H9 (cell line): ENCODE measurements around the gene RTN4R. TPM values are rescaled to one million over a fixed set of nuclear protein-coding genes. Genes with fewer than 3 reads are reported as not detected.

ENCODE experiments used
- DNase-seq: peaks from one replicate; pipeline ENCODE4 v3.0.0-alpha.2; 2017
- H2AFZ ChIP-seq: one replicate; pipeline ENCODE4 v1.6.1; 2013; ENCODE audit warnings: mild to moderate bottlenecking, low read length, control low read depth, moderate library complexity
- H2AK5ac ChIP-seq: 2 replicates; pipeline ENCODE4 v1.6.1; 2013; ENCODE audit warnings: low read length, control low read depth, mixed read lengths; ENCODE audit not compliant: insufficient read length
- H2BK120ac ChIP-seq: one replicate; pipeline ENCODE4 v1.6.1; 2013; ENCODE audit warnings: low read depth, mild to moderate bottlenecking, low read length, control low read depth, inconsistent platforms; ENCODE audit not compliant: poor library complexity, severe bottlenecking
- H2BK12ac ChIP-seq: 2 replicates; pipeline ENCODE4 v1.6.1; 2013; ENCODE audit warnings: low read length, control low read depth, mixed read lengths, low read depth; ENCODE audit not compliant: insufficient read length
- H2BK15ac ChIP-seq: 2 replicates; pipeline ENCODE4 v1.6.1; 2013; ENCODE audit warnings: low read depth, low read length, control low read depth
- H2BK20ac ChIP-seq: one replicate; pipeline ENCODE4 v1.6.1; 2013; ENCODE audit warnings: low read depth, mild to moderate bottlenecking, low read length, control low read depth, inconsistent platforms; ENCODE audit not compliant: poor library complexity, severe bottlenecking
- H2BK5ac ChIP-seq: 2 replicates; pipeline ENCODE4 v1.6.1; 2013; ENCODE audit warnings: low read length, control low read depth, mixed read lengths; ENCODE audit not compliant: insufficient read length
- H3K14ac ChIP-seq: 2 replicates; pipeline ENCODE4 v1.6.1; 2013; ENCODE audit warnings: low read length, control low read depth; ENCODE audit not compliant: insufficient read depth
- H3K18ac ChIP-seq: 2 replicates; pipeline ENCODE4 v1.6.1; 2013; ENCODE audit warnings: low read depth, mild to moderate bottlenecking, mixed read lengths, low read length, control low read depth; ENCODE audit not compliant: insufficient read length
- H3K23ac ChIP-seq: 2 replicates; pipeline ENCODE4 v1.6.1; 2013; ENCODE audit warnings: low read length, control low read depth, mixed read lengths, low read depth; ENCODE audit not compliant: insufficient read length
- H3K23me2 ChIP-seq: 2 replicates; pipeline ENCODE4 v1.6.1; 2013; ENCODE audit warnings: low read depth, mild to moderate bottlenecking, mixed read lengths, low read length, control low read depth; ENCODE audit not compliant: insufficient read length, poor library complexity, severe bottlenecking
- H3K27ac ChIP-seq: 2 replicates; pipeline ENCODE4 v1.5.1; 2013; ENCODE audit warnings: low read length, control low read depth, mixed read lengths, low read depth; ENCODE audit not compliant: insufficient read length
- H3K27me3 ChIP-seq: 2 replicates; pipeline ENCODE4 v1.6.1; 2013; ENCODE audit warnings: low read length, control low read depth, inconsistent platforms; ENCODE audit not compliant: insufficient read depth
- H3K4ac ChIP-seq: 2 replicates; pipeline ENCODE4 v1.6.1; 2013; ENCODE audit warnings: low read depth, mild to moderate bottlenecking, control low read depth, inconsistent platforms, low read length, moderate library complexity
- H3K4me1 ChIP-seq: 2 replicates; pipeline ENCODE4 v1.6.1; 2013; ENCODE audit warnings: low read length, control low read depth, inconsistent platforms; ENCODE audit not compliant: insufficient read depth
- H3K4me2 ChIP-seq: 2 replicates; pipeline ENCODE4 v1.6.1; 2013; ENCODE audit warnings: low read length, control low read depth, mixed read lengths; ENCODE audit not compliant: insufficient read length, insufficient read depth
- H3K56ac ChIP-seq: 2 replicates; pipeline ENCODE4 v1.6.1; 2013; ENCODE audit warnings: low read depth, mild to moderate bottlenecking, mixed read lengths, low read length, control low read depth; ENCODE audit not compliant: insufficient read length
- H3K79me1 ChIP-seq: 2 replicates; pipeline ENCODE4 v1.6.1; 2013; ENCODE audit warnings: low read depth, mild to moderate bottlenecking, moderate library complexity, low read length, control low read depth, inconsistent platforms; ENCODE audit not compliant: insufficient read depth, poor library complexity, severe bottlenecking
- H3K79me2 ChIP-seq: 2 replicates; pipeline ENCODE4 v1.6.1; 2013; ENCODE audit warnings: low read length, control low read depth, inconsistent platforms; ENCODE audit not compliant: insufficient read depth
- H3K9ac ChIP-seq: 2 replicates; pipeline ENCODE4 v1.6.1; 2013; ENCODE audit warnings: low read length, control low read depth, mixed read lengths; ENCODE audit not compliant: insufficient read length; ENCODE audit errors: extremely low read depth
- H3K9me3 ChIP-seq: one replicate; pipeline ENCODE4 v1.6.1; 2013; ENCODE audit warnings: low read depth, low read length, inconsistent platforms; ENCODE audit not compliant: control insufficient read depth
- H3T11ph ChIP-seq: one replicate; pipeline ENCODE4 v1.6.1; 2013; ENCODE audit warnings: mild to moderate bottlenecking, low read length, control low read depth, inconsistent platforms
- H4K20me1 ChIP-seq: one replicate; pipeline ENCODE4 v1.6.1; 2013; ENCODE audit not compliant: control insufficient read depth, insufficient read length, insufficient read depth
- H4K5ac ChIP-seq: 2 replicates; pipeline ENCODE4 v1.6.1; 2013; ENCODE audit warnings: low read depth, mild to moderate bottlenecking, mixed read lengths, low read length, control low read depth; ENCODE audit not compliant: insufficient read length
- H4K8ac ChIP-seq: replicated peaks from 2 replicates; pipeline ENCODE4 v1.6.1; 2013; ENCODE audit warnings: low read length, control low read depth, mixed read lengths, low read depth; ENCODE audit not compliant: insufficient read length
- H4K91ac ChIP-seq: 2 replicates; pipeline ENCODE4 v1.6.1; 2013; ENCODE audit warnings: low read depth, mild to moderate bottlenecking, moderate library complexity, mixed read lengths, low read length, control low read depth; ENCODE audit not compliant: insufficient read length
- H3K27ac Mint-ChIP-seq, 3 experiments: 2 replicates in 2 of 3; 3 replicates in 1 of 3; pipeline ENCODE4 v1.8.0; 2020 to 2021; ENCODE audit warnings: mixed read lengths in 3 of 3, mild to moderate bottlenecking in 1 of 3, moderate library complexity in 1 of 3
- H3K27me3 Mint-ChIP-seq: 2 replicates; pipeline ENCODE4 v1.8.0; 2021; ENCODE audit warnings: low read depth, mild to moderate bottlenecking, moderate library complexity, mixed read lengths
- H3K36me3 Mint-ChIP-seq, 3 experiments: 2 replicates in 2 of 3; 3 replicates in 1 of 3; pipeline ENCODE4 v1.8.0; 2020 to 2021; ENCODE audit warnings: low read depth in 3 of 3, mixed read lengths in 3 of 3; ENCODE audit not compliant: insufficient read depth in 1 of 3
- H3K4me1 Mint-ChIP-seq, 2 experiments: 2 replicates each; pipeline ENCODE4 v1.8.0; 2020; ENCODE audit warnings: mixed read lengths in 2 of 2
- H3K4me3 Mint-ChIP-seq, 2 experiments: 2 replicates in 1 of 2; 3 replicates in 1 of 2; pipeline ENCODE4 v1.8.0; 2020 to 2021; ENCODE audit warnings: mild to moderate bottlenecking in 2 of 2, mixed read lengths in 2 of 2, moderate library complexity in 1 of 2
- H3K9me3 Mint-ChIP-seq, 2 experiments: 2 replicates in 1 of 2; 3 replicates in 1 of 2; pipeline ENCODE4 v1.8.0; 2020; ENCODE audit warnings: mild to moderate bottlenecking in 2 of 2, mixed read lengths in 2 of 2, moderate library complexity in 1 of 2
- WGBS: extraction: QIAGEN DNeasy Blood & Tissue Kit; methylation state at CpG from one replicate; pipeline ENCODE4 v1.1.7; 2013; ENCODE audit warnings: missing lambda C conversion rate, low lambda C conversion rate, mixed read lengths; ENCODE audit not compliant: insufficient read length; ENCODE audit errors: extremely low coverage; 5-methylcytosine and 5-hydroxymethylcytosine counted together
- total RNA-seq: library from RNA; stranded (reverse); gene quantifications from 2 replicates; pipeline ENCODE4 v1.2.1, GENCODE V29; 2021
- TF ChIP-seq, protein P1 (sequence below): fragments of 200-600 bp; sonication (generic); conservative IDR thresholded peaks from 3 replicates; pipeline ENCODE4 v1.8.0; 2021; ENCODE audit warnings: antibody characterized with exemption, mild to moderate bottlenecking

The RTN4R gene
- total RNA-seq, 1 experiment from 2014 or later = 19.0 TPM

DNA sequence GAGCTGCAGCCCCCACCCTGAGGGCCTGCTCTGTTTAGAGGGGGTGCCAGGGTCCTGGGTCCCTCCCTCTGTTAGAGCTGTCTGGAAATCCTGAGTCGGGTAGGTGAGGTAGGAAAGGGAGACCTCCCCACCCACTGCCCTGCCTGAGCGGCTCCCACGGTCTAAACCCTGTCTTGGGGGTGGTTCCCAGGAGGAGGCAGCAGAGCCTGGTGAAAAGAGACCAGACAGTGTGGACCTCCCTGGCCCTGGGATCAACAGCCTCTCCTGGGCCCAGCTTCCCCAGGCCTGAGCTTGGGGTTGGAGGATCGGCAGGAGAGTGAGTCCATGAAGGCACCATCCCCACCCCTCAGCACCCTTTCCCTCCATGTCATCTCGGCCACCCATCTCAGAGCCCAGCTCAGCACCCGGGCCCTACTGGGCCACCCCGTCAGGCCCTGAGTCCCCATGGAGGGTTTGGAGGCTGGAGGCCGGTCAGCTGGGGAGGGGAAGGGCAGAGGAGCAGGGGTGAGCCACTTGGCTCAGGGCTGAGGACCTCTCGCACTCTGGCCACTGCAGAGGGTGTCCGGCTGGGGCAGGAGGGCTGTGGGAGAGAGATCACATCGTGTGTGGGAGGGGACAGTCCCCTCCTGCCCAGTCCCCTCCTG lies 37.2 kb downstream of the RTN4R start:
- TF ChIP-seq, protein P1, sequence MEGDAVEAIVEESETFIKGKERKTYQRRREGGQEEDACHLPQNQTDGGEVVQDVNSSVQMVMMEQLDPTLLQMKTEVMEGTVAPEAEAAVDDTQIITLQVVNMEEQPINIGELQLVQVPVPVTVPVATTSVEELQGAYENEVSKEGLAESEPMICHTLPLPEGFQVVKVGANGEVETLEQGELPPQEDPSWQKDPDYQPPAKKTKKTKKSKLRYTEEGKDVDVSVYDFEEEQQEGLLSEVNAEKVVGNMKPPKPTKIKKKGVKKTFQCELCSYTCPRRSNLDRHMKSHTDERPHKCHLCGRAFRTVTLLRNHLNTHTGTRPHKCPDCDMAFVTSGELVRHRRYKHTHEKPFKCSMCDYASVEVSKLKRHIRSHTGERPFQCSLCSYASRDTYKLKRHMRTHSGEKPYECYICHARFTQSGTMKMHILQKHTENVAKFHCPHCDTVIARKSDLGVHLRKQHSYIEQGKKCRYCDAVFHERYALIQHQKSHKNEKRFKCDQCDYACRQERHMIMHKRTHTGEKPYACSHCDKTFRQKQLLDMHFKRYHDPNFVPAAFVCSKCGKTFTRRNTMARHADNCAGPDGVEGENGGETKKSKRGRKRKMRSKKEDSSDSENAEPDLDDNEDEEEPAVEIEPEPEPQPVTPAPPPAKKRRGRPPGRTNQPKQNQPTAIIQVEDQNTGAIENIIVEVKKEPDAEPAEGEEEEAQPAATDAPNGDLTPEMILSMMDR = no peak
- H3K9ac ChIP-seq = no peak overlapping the region
- no peak overlapping the region for H3K4ac ChIP-seq
- H3K27me3 ChIP-seq = no peaks in the 10 kb centered on the region
- no peak overlapping the region for H3K4me2 ChIP-seq
- no peak overlapping the region for H3K18ac ChIP-seq
- H4K20me1 ChIP-seq = no peaks in the 10 kb centered on the region
- no peak overlapping the region for H2BK12ac ChIP-seq
- no peak overlapping the region for H3K56ac ChIP-seq
- no peak overlapping the region for H4K5ac ChIP-seq
- Mint-ChIP-seq H3K9me3 (no peaks in the 10 kb centered on the region), H3K36me3 (no peaks in the 10 kb centered on the region), H3K27me3 (no peaks in the 10 kb centered on the region), H3K4me1 (peaks cover 0 to 2% of the 10 kb centered on the region in 2 experiments; a peak in 2 of 4 replicates), H3K4me3 (no peak overlapping the region), H3K27ac (no peak overlapping the region)
- no peak overlapping the region for H3K23ac ChIP-seq
- no peak overlapping the region for H2AK5ac ChIP-seq
- H3K23me2 ChIP-seq = no peaks in the 10 kb centered on the region
- no peaks in the 10 kb centered on the region for H3K9me3 ChIP-seq
- H2BK120ac ChIP-seq = no peak overlapping the region
- H3K27ac ChIP-seq = no peak overlapping the region
- H3K79me2 ChIP-seq = no peaks in the 10 kb centered on the region
- no peak overlapping the region for H2AFZ ChIP-seq
- no peak overlapping the region for H4K91ac ChIP-seq
- H4K8ac ChIP-seq = no peak overlapping the region
- no peaks in the 10 kb centered on the region for H3K79me1 ChIP-seq
- no peak overlapping the region for H2BK15ac ChIP-seq
- no peaks in the 10 kb centered on the region for H3K4me1 ChIP-seq
- no peak for DNase-seq
- peak overlapping the region; percentile 43; the same call in 1 of the 2 replicates for H3K14ac ChIP-seq
- no peak overlapping the region for H2BK20ac ChIP-seq
- H3T11ph ChIP-seq = no peak overlapping the region
- WGBS = no CpG with 5 or more reads among the region's 11 CpGs
- no peak overlapping the region for H2BK5ac ChIP-seq
